Measurements from ENCODE around the gene RUFY4. TPM values are rescaled to one million over a fixed set of nuclear protein-coding genes. Genes with fewer than 3 reads are reported as not detected.

The RUFY4 gene
- total RNA-seq, 1 experiment from 2014 or later, result 0.66 TPM

- Histone ChIP-seq H3T11ph (ENCODE audit: low read length) (no peak overlapping the region), H3K56ac (ENCODE audit: insufficient read length, low read depth, low read length) (no peak overlapping the region), H4K8ac (replicated peaks; ENCODE audit: insufficient read length, low read depth, low read length) (no peak overlapping the region), H2BK5ac (ENCODE audit: insufficient read length, low read length) (no peak overlapping the region), H2BK12ac (ENCODE audit: insufficient read length, low read depth, low read length) (no peak overlapping the region), H3K4me2 (ENCODE audit: insufficient read depth, insufficient read length, low read length) (no peak overlapping the region), H3K4me1 (ENCODE audit: insufficient read depth, low read length) (peaks cover 3% of the 10 kb centered on the region), H2AK5ac (ENCODE audit: insufficient read length, low read length) (no peak overlapping the region), H3K9ac (ENCODE audit: extremely low read depth, insufficient read length, low read length) (no peak overlapping the region), H3K79me2 (ENCODE audit: insufficient read depth, low read length) (no peaks in the 10 kb centered on the region), H3K14ac (ENCODE audit: insufficient read depth, low read length) (no peak overlapping the region), H3K9me3 (ENCODE audit: control insufficient read depth, low read depth, low read length) (no peaks in the 10 kb centered on the region), H3K23me2 (ENCODE audit: insufficient read length, low read depth, low read length, poor library complexity, severe bottlenecking) (no peaks in the 10 kb centered on the region), H4K91ac (ENCODE audit: insufficient read length, low read depth, low read length) (no peak overlapping the region), H3K79me1 (ENCODE audit: insufficient read depth, low read depth, low read length, poor library complexity, severe bottlenecking) (no peaks in the 10 kb centered on the region), H2BK120ac (ENCODE audit: low read depth, low read length, poor library complexity, severe bottlenecking) (no peak overlapping the region), H4K5ac (ENCODE audit: insufficient read length, low read depth, low read length) (no peak overlapping the region), H3K4ac (ENCODE audit: low read depth, low read length) (no peak overlapping the region), H2BK20ac (ENCODE audit: low read depth, low read length, poor library complexity, severe bottlenecking) (no peak overlapping the region), H3K18ac (ENCODE audit: insufficient read length, low read depth, low read length) (no peak overlapping the region), H2AFZ (ENCODE audit: low read length) (no peak overlapping the region), H3K27ac (ENCODE audit: insufficient read length, low read depth, low read length) (no peak overlapping the region), H3K27me3 (ENCODE audit: insufficient read depth, low read length) (no peaks in the 10 kb centered on the region), H3K23ac (ENCODE audit: insufficient read length, low read depth, low read length) (no peak overlapping the region), H4K20me1 (ENCODE audit: control insufficient read depth, insufficient read depth, insufficient read length) (no peaks in the 10 kb centered on the region), H2BK15ac (ENCODE audit: low read depth, low read length) (no peak overlapping the region)
- H3K27me3 Mint-ChIP-seq (ENCODE audit: low read depth), result peaks cover 6% of the 10 kb centered on the region
- WGBS (ENCODE audit: extremely low coverage, insufficient read length, low lambda C conversion rate), result no CpG with 5 or more reads among the region's 3 CpGs
- no peak overlapping the region for H3K27ac Mint-ChIP-seq
- no peak overlapping the region for H3K4me3 Mint-ChIP-seq
- no peak for DNase-seq
- H3K36me3 Mint-ChIP-seq (ENCODE audit: insufficient read depth in 1 of 3, low read depth in 3 of 3), result peaks cover 0 to 2% (median under 1%) of the 10 kb centered on the region in 3 experiments; a peak in 2 of 7 replicates
- TF ChIP-seq, protein P1, sequence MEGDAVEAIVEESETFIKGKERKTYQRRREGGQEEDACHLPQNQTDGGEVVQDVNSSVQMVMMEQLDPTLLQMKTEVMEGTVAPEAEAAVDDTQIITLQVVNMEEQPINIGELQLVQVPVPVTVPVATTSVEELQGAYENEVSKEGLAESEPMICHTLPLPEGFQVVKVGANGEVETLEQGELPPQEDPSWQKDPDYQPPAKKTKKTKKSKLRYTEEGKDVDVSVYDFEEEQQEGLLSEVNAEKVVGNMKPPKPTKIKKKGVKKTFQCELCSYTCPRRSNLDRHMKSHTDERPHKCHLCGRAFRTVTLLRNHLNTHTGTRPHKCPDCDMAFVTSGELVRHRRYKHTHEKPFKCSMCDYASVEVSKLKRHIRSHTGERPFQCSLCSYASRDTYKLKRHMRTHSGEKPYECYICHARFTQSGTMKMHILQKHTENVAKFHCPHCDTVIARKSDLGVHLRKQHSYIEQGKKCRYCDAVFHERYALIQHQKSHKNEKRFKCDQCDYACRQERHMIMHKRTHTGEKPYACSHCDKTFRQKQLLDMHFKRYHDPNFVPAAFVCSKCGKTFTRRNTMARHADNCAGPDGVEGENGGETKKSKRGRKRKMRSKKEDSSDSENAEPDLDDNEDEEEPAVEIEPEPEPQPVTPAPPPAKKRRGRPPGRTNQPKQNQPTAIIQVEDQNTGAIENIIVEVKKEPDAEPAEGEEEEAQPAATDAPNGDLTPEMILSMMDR (conservative IDR thresholded peaks at IDR 0.05), result no peak
- H3K4me1 Mint-ChIP-seq, result peaks cover 22 to 25% of the 10 kb centered on the region in 2 experiments
- peaks cover 1% of the 10 kb centered on the region in 2 experiments; a peak in 4 of 5 replicates for H3K9me3 Mint-ChIP-seq
These were observed 58.9 kb downstream of the RUFY4 start for GRCh38 chr2:218127929-218128455.

Data from H9 (cell line).